Keratinocyte (primary cell): Measurements from ENCODE around the gene TIMP2. TPM values are rescaled to one million over a fixed set of nuclear protein-coding genes. Genes with fewer than 3 reads are reported as not detected.

ENCODE experiments used
- DNase-seq: peaks from one replicate; pipeline ENCODE4 v3.0.0-alpha.2; 2011; ENCODE audit warnings: low read depth, missing footprints, low spot score
- FAIRE-seq: peaks from 2 replicates; lab custom pipeline; 2011; peaks lifted over from hg19 to GRCh38; lab: Jason Lieb, UNC
- H2AFZ ChIP-seq: 2 replicates; pipeline ENCODE4 v1.6.0; 2012; ENCODE audit warnings: low read length, control low read depth, inconsistent platforms; ENCODE audit not compliant: control insufficient read depth
- H3K27ac ChIP-seq: 2 replicates; pipeline ENCODE4 v1.5.1; 2011; ENCODE audit warnings: low read length; ENCODE audit not compliant: control insufficient read depth, insufficient read depth
- H3K27me3 ChIP-seq: 3 replicates; pipeline ENCODE4 v1.6.0; 2011; ENCODE audit warnings: low read length; ENCODE audit not compliant: control insufficient read depth, insufficient read depth; ENCODE audit errors: extremely low read depth
- H3K36me3 ChIP-seq, 2 experiments: 2 replicates in 1 of 2; 3 replicates in 1 of 2; pipeline ENCODE4 v1.5.1; 2011; ENCODE audit warnings: low read length in 2 of 2, mild to moderate bottlenecking in 1 of 2; ENCODE audit not compliant: control insufficient read depth in 2 of 2, insufficient read depth in 2 of 2; ENCODE audit errors: extremely low read depth in 1 of 2
- H3K4me1 ChIP-seq: 3 replicates; pipeline ENCODE4 v1.5.1; 2011; ENCODE audit warnings: low read length; ENCODE audit not compliant: control insufficient read depth, insufficient read depth; ENCODE audit errors: extremely low read depth
- H3K4me2 ChIP-seq: 3 replicates; pipeline ENCODE4 v1.6.0; 2011; ENCODE audit warnings: low read depth, low read length; ENCODE audit not compliant: control insufficient read depth, insufficient read depth; ENCODE audit errors: extremely low read depth
- H3K4me3 ChIP-seq, 3 experiments: fragments of 200-600 bp in 1 of 3; sonication (generic) in 1 of 3; 2 replicates in 2 of 3; 3 replicates in 1 of 3; pipeline ENCODE4 v1.5.1; 2011 to 2016; ENCODE audit warnings: low read length in 3 of 3, mild to moderate bottlenecking in 3 of 3, control low read depth in 2 of 3, inconsistent platforms in 1 of 3, low read depth in 1 of 3, mixed read lengths in 1 of 3, mixed run types in 1 of 3, moderate library complexity in 1 of 3; ENCODE audit not compliant: control insufficient read depth in 2 of 3, insufficient read depth in 2 of 3; ENCODE audit errors: extremely low read depth in 1 of 3
- H3K79me2 ChIP-seq: 2 replicates; pipeline ENCODE4 v1.6.0; 2012; ENCODE audit warnings: low read length; ENCODE audit not compliant: control insufficient read depth, insufficient read depth
- H3K9ac ChIP-seq: 3 replicates; pipeline ENCODE4 v1.6.0; 2011; ENCODE audit warnings: low read length; ENCODE audit not compliant: control insufficient read depth, insufficient read depth; ENCODE audit errors: extremely low read depth
- H3K9me1 ChIP-seq: 3 replicates; pipeline ENCODE4 v1.6.0; 2011; ENCODE audit warnings: low read length; ENCODE audit not compliant: control insufficient read depth, insufficient read depth; ENCODE audit errors: extremely low read depth
- H3K9me3 ChIP-seq: 2 replicates; pipeline ENCODE4 v1.5.1; 2012; ENCODE audit warnings: low read depth, low read length; ENCODE audit not compliant: control insufficient read depth
- H4K20me1 ChIP-seq: 3 replicates; pipeline ENCODE4 v1.6.0; 2011; ENCODE audit warnings: low read length; ENCODE audit not compliant: control insufficient read depth, insufficient read depth; ENCODE audit errors: extremely low read depth
- CTCF ChIP-seq, 3 experiments: IDR thresholded peaks in 1 of 3; conservative IDR thresholded peaks in 1 of 3; optimal IDR thresholded peaks in 1 of 3; 2 replicates in 2 of 3; 3 replicates in 1 of 3; pipeline versions ENCODE3 to v1.5.1; 2011; ENCODE audit warnings: low read length in 3 of 3, mild to moderate bottlenecking in 3 of 3, moderate library complexity in 2 of 3, control low read depth in 1 of 3, inconsistent platforms in 1 of 3; ENCODE audit not compliant: insufficient read depth in 2 of 3; ENCODE audit errors: extremely low read depth in 1 of 3
- EZH2 ChIP-seq: IDR thresholded peaks from one replicate; pipeline ENCODE4 v1.6.1; 2012; ENCODE audit warnings: inconsistent platforms, mild to moderate bottlenecking, low read length, moderate library complexity
- dilution Hi-C: fragments of 300-500 bp; cut with MboI; formaldehyde crosslinking; loops from one replicate; pipeline ENCODE4 v1.7.0; 2020; ENCODE audit warnings: low sequenced_read_pairs; ENCODE audit not compliant: extremely low pct_ligation_motif_present
- polyA plus RNA-seq, 5 experiments: library from polyadenylated mRNA; depleted of rRNA in 3 of 5; stranded (reverse) in 3 of 5; stranded (forward) in 1 of 5; unstranded in 1 of 5; fragments of >200 nt; gene quantifications; 1 replicate in 1 of 5; 2 replicates in 3 of 5; 3 replicates in 1 of 5; pipeline versions ENCODE4 v1.2.1 to v1.2.3, GENCODE V29; 2011 to 2012; ENCODE audit warnings: missing spikeins in 2 of 5, low read depth in 1 of 5, low replicate concordance in 1 of 5

The TIMP2 gene
- polyA plus RNA-seq, 1 donor (not counting 4 experiments of a cell fraction or from before 2014, with no cell fraction given), result 1.2 TPM

- FAIRE-seq, result no peak
- Histone ChIP-seq H3K9me3 (no peaks in the 10 kb centered on the region), H3K27ac (no peak overlapping the region)
These were observed 52.7 kb downstream of the TIMP2 start for GRCh38 chr17:78872486-78872885.

GRCh38 chr17:78870621-78871020 lies 54.6 kb downstream of the TIMP2 start:
- H4K20me1 ChIP-seq, result no peaks in the 10 kb centered on the region
- no peaks in the 10 kb centered on the region for H3K27me3 ChIP-seq
- H3K9me3 ChIP-seq, result no peaks in the 10 kb centered on the region
- no peak overlapping the region for H3K4me3 ChIP-seq
- no peak for FAIRE-seq
- H3K36me3 ChIP-seq, result no peaks in the 10 kb centered on the region
- H3K27ac ChIP-seq, result no peak overlapping the region
- H3K9ac ChIP-seq, result no peak overlapping the region
- H3K4me1 ChIP-seq, result no peaks in the 10 kb centered on the region
- H2AFZ ChIP-seq, result no peak overlapping the region
- no peaks in the 10 kb centered on the region for H3K9me1 ChIP-seq
- no peak for TF ChIP-seq EZH2
- TF ChIP-seq CTCF (optimal IDR thresholded peaks at IDR 0.05 in 1 of 3, IDR thresholded peaks at IDR 0.05 in 1 of 3, conservative IDR thresholded peaks at IDR 0.05 in 1 of 3; ENCODE audit: extremely low read depth in 1 of 3, insufficient read depth in 2 of 3, low read length in 3 of 3), result no peak
- no peaks in the 10 kb centered on the region for H3K79me2 ChIP-seq
- dilution Hi-C loops, result no loop called here
- no peak for DNase-seq
- H3K4me2 ChIP-seq, result no peak overlapping the region

More at GRCh38 chr17:78872486-78872885, 52.7 kb downstream of the TIMP2 start:
- dilution Hi-C loops, result no loop called here
- H3K4me3 ChIP-seq, result no peak overlapping the region
- no peaks in the 10 kb centered on the region for H3K9me1 ChIP-seq
- H3K9ac ChIP-seq, result no peak overlapping the region
- no peak overlapping the region for H2AFZ ChIP-seq
- no peaks in the 10 kb centered on the region for H3K36me3 ChIP-seq
- H3K4me1 ChIP-seq, result no peaks in the 10 kb centered on the region
- no peaks in the 10 kb centered on the region for H3K79me2 ChIP-seq
- no peaks in the 10 kb centered on the region for H4K20me1 ChIP-seq
- DNase-seq, result no peak
- H3K4me2 ChIP-seq, result no peak overlapping the region
- TF ChIP-seq CTCF (optimal IDR thresholded peaks at IDR 0.05 in 1 of 3, IDR thresholded peaks at IDR 0.05 in 1 of 3, conservative IDR thresholded peaks at IDR 0.05 in 1 of 3; ENCODE audit: extremely low read depth in 1 of 3, insufficient read depth in 2 of 3, low read length in 3 of 3) (no peak), EZH2 (no peak)
- no peaks in the 10 kb centered on the region for H3K27me3 ChIP-seq
